Epithelial cell of prostate (primary cell): ENCODE results near the gene CACNA2D1.

Experiments used
- DNase-seq: peaks from one replicate; pipeline ENCODE4 v3.0.0-alpha.2; 2011; ENCODE audit warnings: low read depth, low spot score
- H3K27ac ChIP-seq: fragments of 450-650 bp; 2 replicates; pipeline ENCODE4 v1.5.1; 2017; ENCODE audit warnings: mild to moderate bottlenecking

CACNA2D1 gene

GRCh38 chr7:81934596-81935301 is 508.8 kb downstream of the CACNA2D1 start:
- H3K27ac ChIP-seq = no peak overlapping the region
- no peak for DNase-seq

GRCh38 chr7:81932936-81933335 is 510.6 kb downstream of the CACNA2D1 start:
- DNase-seq = no peak
- no peak overlapping the region for H3K27ac ChIP-seq

GRCh38 chr7:81929386-81929785 is 514.2 kb downstream of the CACNA2D1 start:
- DNase-seq = no peak
- no peak overlapping the region for H3K27ac ChIP-seq

GRCh38 chr7:81926154-81926553 is 517.4 kb downstream of the CACNA2D1 start:
- no peak overlapping the region for H3K27ac ChIP-seq
- no peak for DNase-seq

DNA sequence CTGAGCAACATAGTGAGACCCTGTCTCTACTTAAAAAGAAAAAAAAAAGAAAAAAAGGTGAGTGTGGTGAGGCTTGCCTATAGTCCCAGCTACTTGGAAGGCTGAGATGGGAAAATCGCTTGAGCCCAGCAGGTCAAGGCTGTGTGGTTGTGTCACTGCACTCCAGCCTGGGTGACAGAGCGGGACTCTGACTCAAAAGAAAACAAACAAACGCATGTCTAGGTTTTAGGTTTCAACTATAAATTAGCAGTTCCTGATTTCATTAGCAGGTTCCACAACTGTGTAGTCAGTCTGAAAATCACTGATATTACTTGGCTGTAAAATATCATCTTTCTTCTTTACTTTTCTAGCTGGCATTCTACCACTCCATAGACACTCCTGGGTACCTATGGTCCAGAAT is 518.0 kb downstream of the CACNA2D1 start:
- DNase-seq = no peak

GRCh38 chr7:81924494-81924893 is 519.1 kb downstream of the CACNA2D1 start:
- no peak for DNase-seq
- H3K27ac ChIP-seq = no peak overlapping the region

More for the DNA sequence above, 518.0 kb downstream of the CACNA2D1 start:
- H3K27ac ChIP-seq = no peak overlapping the region

- no peak for DNase-seq
- H3K27ac ChIP-seq = no peak overlapping the region
Observed at GRCh38 chr7:81919494-81919893, 524.1 kb downstream of the CACNA2D1 start.

DNA sequence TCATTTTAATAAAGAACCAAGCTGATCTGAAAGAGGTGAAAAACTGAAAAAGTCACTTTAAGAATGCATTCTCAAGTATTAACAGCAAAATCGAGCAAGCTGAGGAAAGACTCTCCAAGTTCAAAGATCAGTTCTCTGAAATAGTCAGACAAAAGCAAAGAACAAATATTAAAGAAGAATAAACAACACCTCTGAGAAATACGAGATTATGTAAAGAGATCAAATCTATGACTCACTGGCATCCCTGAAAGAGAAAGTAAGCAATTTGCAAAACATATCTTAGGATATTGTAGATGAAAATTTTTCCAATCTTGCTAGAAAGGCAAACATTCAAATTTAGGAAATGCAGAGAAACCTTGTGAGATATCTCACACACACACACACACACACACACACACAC is 535.4 kb downstream of the CACNA2D1 start:
- no peak for DNase-seq
- no peak overlapping the region for H3K27ac ChIP-seq

- H3K27ac ChIP-seq = no peak overlapping the region
- no peak for DNase-seq
Observed at GRCh38 chr7:81903115-81903514, 540.5 kb downstream of the CACNA2D1 start.

DNA sequence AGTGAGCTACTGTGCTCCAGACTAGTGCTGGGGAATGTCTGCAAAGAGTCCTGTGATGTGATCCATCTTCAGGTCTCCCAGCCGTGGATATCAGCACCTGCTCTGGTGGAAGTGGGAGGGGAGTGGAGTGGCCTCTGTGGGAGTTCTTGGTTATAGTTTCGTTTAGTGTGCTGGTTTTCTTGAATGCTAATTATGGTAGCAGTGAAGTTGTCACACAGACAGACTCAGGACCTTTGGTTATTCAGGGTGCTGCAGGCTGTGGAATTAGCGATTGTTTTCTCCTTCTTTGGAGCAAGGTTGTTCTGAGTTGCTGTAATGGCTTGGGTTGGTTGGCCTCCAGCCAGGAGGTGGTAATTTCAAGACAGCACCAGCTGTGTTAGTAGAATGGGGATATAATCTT is 541.0 kb downstream of the CACNA2D1 start:
- H3K27ac ChIP-seq = no peak overlapping the region
- no peak for DNase-seq
